ENCODE data around the gene PDE9A. TPM values are rescaled to one million over a fixed set of nuclear protein-coding genes. Genes with fewer than 3 reads are reported as not detected.

Gene PDE9A
- total RNA-seq, 4 donors from 2014 or later: 26.7 to 30.6 (median 28.7) TPM

DNA sequence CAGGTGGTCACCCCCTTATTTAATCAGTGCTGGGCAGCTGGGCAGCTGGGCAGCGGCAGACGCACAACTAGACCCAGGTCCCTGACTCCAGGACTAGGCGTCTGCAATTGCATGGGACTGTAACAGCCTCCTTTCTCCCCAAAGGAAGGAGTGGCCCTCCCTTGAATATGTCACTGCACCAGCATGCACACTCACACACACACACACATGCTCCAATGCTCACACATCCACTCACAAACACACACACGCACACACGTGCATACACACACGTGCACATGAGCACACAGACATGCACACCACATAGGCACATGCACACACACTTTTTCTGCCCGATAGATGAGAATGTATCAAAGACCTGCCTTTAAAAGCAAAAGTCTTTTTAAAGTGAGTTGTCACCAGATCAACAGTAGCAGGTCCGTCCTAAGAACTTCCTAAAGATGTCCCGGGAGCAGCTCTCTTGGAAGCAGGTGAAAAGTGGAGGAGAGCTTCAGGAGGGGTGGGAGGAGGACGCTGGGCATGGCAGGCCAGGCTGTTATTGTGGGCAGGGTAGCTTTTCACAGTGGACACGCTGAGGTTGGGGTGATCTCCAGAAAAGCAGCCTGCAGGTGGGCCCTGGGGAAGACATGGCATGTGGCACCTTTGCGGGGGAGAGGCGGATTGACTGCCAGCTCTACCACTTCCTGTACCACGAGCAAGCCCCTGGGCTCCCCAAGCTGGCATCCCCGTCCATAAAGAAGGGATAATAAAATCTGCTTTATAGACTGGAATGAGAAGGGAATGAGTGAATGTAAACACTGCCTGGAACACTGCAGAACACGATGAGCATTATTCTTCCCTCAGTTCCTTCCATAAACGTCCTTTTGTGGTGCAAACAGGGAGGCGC lies 1.7 kb downstream of the PDE9A start:
- Histone ChIP-seq H3K9me3 (no peaks in the 10 kb centered on the region), H3K27ac (peak overlapping the region; percentile 35 to 92 (median 84)), H3K4me1 (peaks cover 0 to 85% (median 30%) of the 10 kb centered on the region in 4 donors), H3K27me3 (peaks cover 0 to 12% of the 10 kb centered on the region in 2 donors), H3K36me3 (no peaks in the 10 kb centered on the region), H3K4me3 (peak overlapping the region; percentile 41 to 84 (median 58))
- 43 to 44% methylated on average over 15 to 18 of the region's 18 CpGs for WGBS, 2 donors
- no peak for DNase-seq (ENCODE audit: low spot score in 2 of 2)
- peak in 1 of 2 donors; percentile 30 for TF ChIP-seq EP300 (IDR thresholded peaks at IDR 0.05)
- no peak for TF ChIP-seq POLR2A (IDR thresholded peaks at IDR 0.05)
- TF ChIP-seq, protein P1, sequence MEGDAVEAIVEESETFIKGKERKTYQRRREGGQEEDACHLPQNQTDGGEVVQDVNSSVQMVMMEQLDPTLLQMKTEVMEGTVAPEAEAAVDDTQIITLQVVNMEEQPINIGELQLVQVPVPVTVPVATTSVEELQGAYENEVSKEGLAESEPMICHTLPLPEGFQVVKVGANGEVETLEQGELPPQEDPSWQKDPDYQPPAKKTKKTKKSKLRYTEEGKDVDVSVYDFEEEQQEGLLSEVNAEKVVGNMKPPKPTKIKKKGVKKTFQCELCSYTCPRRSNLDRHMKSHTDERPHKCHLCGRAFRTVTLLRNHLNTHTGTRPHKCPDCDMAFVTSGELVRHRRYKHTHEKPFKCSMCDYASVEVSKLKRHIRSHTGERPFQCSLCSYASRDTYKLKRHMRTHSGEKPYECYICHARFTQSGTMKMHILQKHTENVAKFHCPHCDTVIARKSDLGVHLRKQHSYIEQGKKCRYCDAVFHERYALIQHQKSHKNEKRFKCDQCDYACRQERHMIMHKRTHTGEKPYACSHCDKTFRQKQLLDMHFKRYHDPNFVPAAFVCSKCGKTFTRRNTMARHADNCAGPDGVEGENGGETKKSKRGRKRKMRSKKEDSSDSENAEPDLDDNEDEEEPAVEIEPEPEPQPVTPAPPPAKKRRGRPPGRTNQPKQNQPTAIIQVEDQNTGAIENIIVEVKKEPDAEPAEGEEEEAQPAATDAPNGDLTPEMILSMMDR (IDR thresholded peaks at IDR 0.05): no peak

DNA sequence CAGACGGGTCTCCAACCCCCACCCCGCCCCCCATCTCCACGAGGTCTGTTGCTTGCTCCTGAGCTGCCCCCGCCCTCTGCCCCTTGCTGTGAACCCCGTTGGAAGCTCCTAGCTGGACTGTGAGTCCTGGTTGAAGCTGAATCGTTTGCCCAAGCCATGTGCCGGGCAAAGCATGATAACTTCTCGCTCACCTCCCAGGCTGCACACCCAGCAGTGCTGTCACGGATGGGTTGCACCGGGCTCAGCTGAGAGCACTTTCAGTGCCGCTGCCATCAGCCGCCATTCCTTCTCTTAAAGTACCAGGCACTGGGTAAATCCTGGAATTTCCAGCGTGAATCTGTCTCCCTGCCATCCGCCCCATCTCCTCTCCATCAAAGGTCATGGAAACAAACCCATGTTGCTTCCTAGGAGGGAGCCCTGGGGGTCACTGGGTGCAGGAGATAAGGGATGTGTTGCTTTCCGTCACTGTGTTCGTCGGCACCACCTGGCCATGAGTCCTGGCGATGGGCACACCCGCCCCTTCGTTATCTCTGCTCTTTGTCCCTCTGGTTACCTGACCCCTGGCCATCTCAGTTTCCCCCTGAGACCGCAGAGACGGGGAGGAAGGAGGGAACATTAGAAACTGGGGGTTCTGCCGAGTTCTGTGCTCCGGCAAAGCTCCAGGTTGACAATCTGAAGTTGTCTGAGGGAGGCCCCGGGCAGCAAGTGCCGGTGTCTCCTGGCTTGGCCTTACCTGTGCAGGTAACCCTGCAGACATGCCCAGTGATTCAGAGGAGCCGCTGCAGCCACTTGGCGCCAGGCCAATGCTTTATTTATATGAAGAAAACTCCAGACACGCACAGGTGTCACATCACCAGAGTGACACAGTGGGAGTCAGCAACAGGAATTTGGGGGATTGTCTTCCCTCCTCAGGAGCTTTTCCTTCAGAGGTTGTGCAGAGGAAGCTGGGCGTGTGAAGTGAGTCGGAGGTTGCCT lies 2.7 kb downstream of the PDE9A start:
- TF ChIP-seq POLR2A (IDR thresholded peaks at IDR 0.05) (no peak), EP300 (IDR thresholded peaks at IDR 0.05) (no peak)
- TF ChIP-seq, protein P1 (IDR thresholded peaks at IDR 0.05): no peak
- Histone ChIP-seq H3K27me3 (peaks cover 0 to 12% of the 10 kb centered on the region in 2 donors), H3K9me3 (no peaks in the 10 kb centered on the region), H3K4me3 (peak overlapping the region in 3 of 4 donors; percentile 7 to 84 (median 71)), H3K36me3 (no peaks in the 10 kb centered on the region), H3K27ac (peak overlapping the region; percentile 46 to 92 (median 77)), H3K4me1 (peaks cover 0 to 89% (median 30%) of the 10 kb centered on the region in 4 donors)
- no peak for DNase-seq (ENCODE audit: low spot score in 2 of 2)
- WGBS, 2 donors: 58 to 70% methylated on average over 27 to 31 of the region's 31 CpGs

DNA sequence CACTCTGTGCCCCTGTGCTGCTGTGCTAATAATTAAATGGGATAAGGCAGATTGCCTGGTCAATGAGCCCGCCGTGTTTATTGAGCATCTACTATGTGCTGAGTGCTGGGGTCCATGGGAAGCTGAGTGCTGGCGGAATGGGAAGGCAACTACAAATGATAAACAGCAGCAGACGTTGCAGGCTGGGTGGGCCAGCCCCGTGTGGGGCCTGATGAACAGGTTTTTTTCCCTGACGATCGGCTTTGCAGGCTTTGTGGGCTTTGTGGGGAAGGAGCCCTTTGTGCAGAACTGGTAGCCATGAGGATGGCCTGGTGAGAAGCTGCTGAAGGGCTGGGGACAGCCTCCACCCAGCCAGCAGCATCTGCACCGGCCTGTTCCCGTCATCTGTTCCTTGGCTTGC lies 3.5 kb downstream of the PDE9A start:
- DNase-seq (ENCODE audit: low spot score in 2 of 2): no peak
- TF ChIP-seq, protein P1 (IDR thresholded peaks at IDR 0.05): no peak
- no peak for TF ChIP-seq EP300 (IDR thresholded peaks at IDR 0.05)
- TF ChIP-seq POLR2A (IDR thresholded peaks at IDR 0.05): no peak
- 86 to 87% methylated on average over 9 of the region's 9 CpGs for WGBS, 2 donors
- no peak overlapping the region for H3K4me3 ChIP-seq
- peak overlapping the region in 2 of 4 donors; percentile 70 to 92 for H3K27ac ChIP-seq
- H3K36me3 ChIP-seq: no peaks in the 10 kb centered on the region
- no peaks in the 10 kb centered on the region for H3K9me3 ChIP-seq
- H3K4me1 ChIP-seq: peaks cover 0 to 84% (median 28%) of the 10 kb centered on the region in 4 donors
- peaks cover 0 to 12% of the 10 kb centered on the region in 2 donors for H3K27me3 ChIP-seq

DNA sequence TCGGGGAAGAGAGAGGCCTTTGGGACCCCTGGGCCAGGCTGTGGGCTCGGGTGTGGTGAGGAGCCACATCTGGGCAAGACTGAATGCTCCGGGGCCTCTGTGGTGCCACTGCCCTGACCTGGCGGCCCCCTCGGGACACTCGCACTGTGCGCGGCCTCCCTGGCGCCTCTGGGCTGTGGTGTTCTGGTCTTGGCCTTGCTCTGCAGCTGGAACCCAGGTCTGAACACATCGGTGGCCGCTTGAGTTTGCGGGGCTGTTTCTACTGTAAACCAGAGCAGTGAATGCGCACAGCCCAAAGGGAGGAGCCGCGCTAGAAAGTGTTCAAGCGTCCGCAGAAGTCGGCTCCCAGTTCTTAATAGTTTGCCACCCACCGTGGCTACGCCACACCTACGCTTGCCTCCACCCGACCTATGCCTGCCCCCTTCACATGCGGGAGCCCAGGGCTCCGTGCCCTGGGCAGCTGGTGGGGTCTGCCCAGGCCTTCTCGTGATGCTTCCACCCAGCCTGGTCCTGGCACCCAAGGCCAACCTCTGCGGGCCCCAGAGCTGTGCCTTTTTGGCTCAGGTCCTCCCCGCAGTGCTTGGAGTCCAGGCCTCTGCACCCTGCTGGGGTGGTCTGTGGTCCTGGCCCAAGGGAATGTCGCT lies 4.4 kb downstream of the PDE9A start:
- H3K36me3 ChIP-seq: no peaks in the 10 kb centered on the region
- H3K4me1 ChIP-seq: peaks cover 0 to 74% (median 23%) of the 10 kb centered on the region in 4 donors
- DNase-seq (ENCODE audit: low spot score in 2 of 2): no peak
- H3K27me3 ChIP-seq: peaks cover 0 to 12% of the 10 kb centered on the region in 2 donors
- H3K9me3 ChIP-seq: no peaks in the 10 kb centered on the region
- peak overlapping the region; percentile 35 to 92 (median 58) for H3K27ac ChIP-seq
- TF ChIP-seq, protein P1 (IDR thresholded peaks at IDR 0.05): no peak
- no peak for TF ChIP-seq EP300 (IDR thresholded peaks at IDR 0.05)
- TF ChIP-seq POLR2A (IDR thresholded peaks at IDR 0.05): no peak
- peak overlapping the region in 1 of 4 donors; percentile 5 for H3K4me3 ChIP-seq
- 83 to 88% methylated on average over 19 to 26 of the region's 28 CpGs for WGBS, 2 donors
